ENCODE data around the gene WDR6. TPM values are rescaled to one million over a fixed set of nuclear protein-coding genes. Genes with fewer than 3 reads are reported as not detected.

WDR6 gene
- total RNA-seq, 1 donor from 2014 or later: 409 TPM

DNA sequence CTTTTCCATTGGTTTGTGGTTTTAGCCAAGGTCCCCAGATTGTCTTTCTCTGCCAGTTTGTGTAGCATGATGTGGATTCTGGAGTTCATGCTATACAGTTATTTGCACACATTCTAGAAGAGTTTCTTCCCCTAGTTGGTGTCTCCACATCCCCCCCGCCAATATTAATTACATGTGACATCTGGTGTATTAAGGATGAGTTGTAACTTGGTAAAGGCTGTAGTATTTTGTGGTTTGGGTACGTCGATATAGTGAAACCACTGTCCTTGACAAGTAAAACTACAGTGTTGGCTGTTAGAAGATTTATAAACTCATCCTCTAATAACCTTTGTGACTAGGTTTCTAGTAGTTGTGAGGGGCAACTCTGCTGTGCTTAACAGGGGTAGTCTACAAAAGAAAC lies 40.8 kb upstream of the WDR6 start:
- Mint-ChIP-seq H3K4me1 (no peaks in the 10 kb centered on the region), H3K27ac (no peak overlapping the region), H3K27me3 (ENCODE audit: low read depth) (no peaks in the 10 kb centered on the region), H3K36me3 (peaks cover 38% of the 10 kb centered on the region), H3K4me3 (no peak overlapping the region), H3K9me3 (no peaks in the 10 kb centered on the region)
- TF ChIP-seq, protein P1, sequence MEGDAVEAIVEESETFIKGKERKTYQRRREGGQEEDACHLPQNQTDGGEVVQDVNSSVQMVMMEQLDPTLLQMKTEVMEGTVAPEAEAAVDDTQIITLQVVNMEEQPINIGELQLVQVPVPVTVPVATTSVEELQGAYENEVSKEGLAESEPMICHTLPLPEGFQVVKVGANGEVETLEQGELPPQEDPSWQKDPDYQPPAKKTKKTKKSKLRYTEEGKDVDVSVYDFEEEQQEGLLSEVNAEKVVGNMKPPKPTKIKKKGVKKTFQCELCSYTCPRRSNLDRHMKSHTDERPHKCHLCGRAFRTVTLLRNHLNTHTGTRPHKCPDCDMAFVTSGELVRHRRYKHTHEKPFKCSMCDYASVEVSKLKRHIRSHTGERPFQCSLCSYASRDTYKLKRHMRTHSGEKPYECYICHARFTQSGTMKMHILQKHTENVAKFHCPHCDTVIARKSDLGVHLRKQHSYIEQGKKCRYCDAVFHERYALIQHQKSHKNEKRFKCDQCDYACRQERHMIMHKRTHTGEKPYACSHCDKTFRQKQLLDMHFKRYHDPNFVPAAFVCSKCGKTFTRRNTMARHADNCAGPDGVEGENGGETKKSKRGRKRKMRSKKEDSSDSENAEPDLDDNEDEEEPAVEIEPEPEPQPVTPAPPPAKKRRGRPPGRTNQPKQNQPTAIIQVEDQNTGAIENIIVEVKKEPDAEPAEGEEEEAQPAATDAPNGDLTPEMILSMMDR (IDR thresholded peaks at IDR 0.05; ENCODE audit: unreplicated experiment): no peak
- no peak for DNase-seq (ENCODE audit: low spot score in 2 of 2, unreplicated experiment in 2 of 2)

- DNase-seq (ENCODE audit: low spot score in 2 of 2, unreplicated experiment in 2 of 2): no peak
- TF ChIP-seq, protein P1 (IDR thresholded peaks at IDR 0.05; ENCODE audit: unreplicated experiment): no peak
- no peaks in the 10 kb centered on the region for H3K9me3 Mint-ChIP-seq
- no peaks in the 10 kb centered on the region for H3K4me1 Mint-ChIP-seq
- no peak overlapping the region for H3K27ac Mint-ChIP-seq
- H3K27me3 Mint-ChIP-seq (ENCODE audit: low read depth): no peaks in the 10 kb centered on the region
- H3K36me3 Mint-ChIP-seq: peaks cover 41% of the 10 kb centered on the region
- H3K4me3 Mint-ChIP-seq: no peak overlapping the region
Measured at GRCh38 chr3:48966876-48967361, 40.3 kb upstream of the WDR6 start.

GRCh38 chr3:48970586-48970985 lies 36.6 kb upstream of the WDR6 start:
- no peaks in the 10 kb centered on the region for H3K4me1 Mint-ChIP-seq
- TF ChIP-seq, protein P1 (IDR thresholded peaks at IDR 0.05; ENCODE audit: unreplicated experiment): no peak
- peaks cover 40% of the 10 kb centered on the region for H3K36me3 Mint-ChIP-seq
- no peaks in the 10 kb centered on the region for H3K9me3 Mint-ChIP-seq
- DNase-seq (ENCODE audit: low spot score in 2 of 2, unreplicated experiment in 2 of 2): no peak
- H3K27me3 Mint-ChIP-seq (ENCODE audit: low read depth): no peaks in the 10 kb centered on the region
- no peak overlapping the region for H3K4me3 Mint-ChIP-seq
- H3K27ac Mint-ChIP-seq: no peak overlapping the region

DNA sequence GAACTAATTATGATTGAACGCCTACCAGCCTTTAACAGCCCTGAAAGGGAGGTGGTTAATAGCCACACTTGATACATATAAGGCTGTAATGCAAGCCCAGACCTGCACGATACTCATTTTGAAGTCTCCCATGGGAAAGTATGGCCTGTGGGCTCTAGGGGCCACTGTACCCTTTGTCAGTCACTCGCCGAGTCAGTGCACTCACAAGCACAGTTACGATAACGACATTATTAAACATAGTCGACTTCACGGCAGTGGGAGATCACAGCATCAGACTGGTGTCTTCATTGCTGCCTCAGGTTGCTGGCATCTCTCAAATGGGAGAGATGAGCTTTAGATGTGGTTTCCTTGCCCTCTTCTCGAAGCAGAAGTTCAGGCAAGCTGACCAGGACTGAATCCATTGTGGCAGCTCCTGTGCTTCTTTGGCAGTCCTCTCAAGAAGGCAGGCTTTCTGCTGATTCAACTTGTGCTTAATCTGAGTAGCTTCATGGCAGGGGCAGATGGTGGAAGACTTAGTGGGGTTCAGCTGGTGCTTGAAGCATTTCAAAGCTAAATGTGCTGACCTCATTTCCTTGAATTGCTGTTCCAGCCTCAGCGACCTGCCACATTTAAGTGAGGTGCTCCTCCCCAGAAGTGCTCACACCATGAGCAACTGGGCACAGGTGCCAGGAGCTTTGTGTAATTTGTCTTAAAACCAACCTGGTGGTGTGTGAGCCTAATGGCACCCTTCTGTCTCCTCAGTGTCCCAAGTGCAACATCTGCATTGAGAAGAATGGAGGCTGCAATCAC lies 32.9 kb upstream of the WDR6 start:
- H3K4me3 Mint-ChIP-seq: no peak overlapping the region
- no peak for DNase-seq (ENCODE audit: low spot score in 2 of 2, unreplicated experiment in 2 of 2)
- peaks cover 40% of the 10 kb centered on the region for H3K36me3 Mint-ChIP-seq
- H3K27me3 Mint-ChIP-seq (ENCODE audit: low read depth): no peaks in the 10 kb centered on the region
- no peaks in the 10 kb centered on the region for H3K9me3 Mint-ChIP-seq
- H3K27ac Mint-ChIP-seq: no peak overlapping the region
- H3K4me1 Mint-ChIP-seq: no peaks in the 10 kb centered on the region
- TF ChIP-seq, protein P1 (IDR thresholded peaks at IDR 0.05; ENCODE audit: unreplicated experiment): no peak

GRCh38 chr3:48979451-48979850 lies 27.7 kb upstream of the WDR6 start:
- TF ChIP-seq, protein P1 (IDR thresholded peaks at IDR 0.05; ENCODE audit: unreplicated experiment): no peak
- Mint-ChIP-seq H3K27me3 (ENCODE audit: low read depth) (no peaks in the 10 kb centered on the region), H3K36me3 (peaks cover 39% of the 10 kb centered on the region), H3K4me1 (no peaks in the 10 kb centered on the region), H3K9me3 (no peaks in the 10 kb centered on the region), H3K4me3 (no peak overlapping the region), H3K27ac (no peak overlapping the region)
- no peak for DNase-seq (ENCODE audit: low spot score in 2 of 2, unreplicated experiment in 2 of 2)
